Testis (tissue), 3 donors: ENCODE data around the gene PRSS27. TPM values are rescaled to one million over a fixed set of nuclear protein-coding genes. Genes with fewer than 3 reads are reported as not detected.
"Not testable (repeated sequence)": the region's sequence is repeated elsewhere in the genome, so short reads cannot be mapped to it uniquely, and the experiment has no call there.

Source experiments
- DNase-seq: peaks from one replicate; pipeline ENCODE4 v3.0.0-alpha.2; 2019
- H3K27ac ChIP-seq, 2 donors: fragments of 200-600 bp; sonication (generic); one replicate each; pipeline ENCODE4 v1.5.1; 2019
- H3K27me3 ChIP-seq: fragments of 200-600 bp; sonication (generic); one replicate; pipeline ENCODE4 v1.5.1; 2019
- H3K36me3 ChIP-seq: fragments of 200-600 bp; sonication (generic); one replicate; pipeline ENCODE4 v1.5.1; 2017; ENCODE audit warnings: low read depth; ENCODE audit errors: missing control alignments
- H3K4me1 ChIP-seq: fragments of 200-600 bp; sonication (generic); one replicate; pipeline ENCODE4 v1.5.1; 2019
- H3K4me3 ChIP-seq, 2 donors: fragments of 200-600 bp; sonication (generic); one replicate each; pipeline ENCODE4 v1.5.1; 2017 to 2019
- H3K9me3 ChIP-seq: fragments of 200-600 bp; sonication (generic); one replicate; pipeline ENCODE4 v1.5.1; 2017
- POLR2A ChIP-seq: fragments of 450-650 bp; IDR thresholded peaks from one replicate; pipeline ENCODE4 v1.6.1; 2017; ENCODE audit warnings: antibody characterized with exemption, mild to moderate bottlenecking, moderate library complexity
- WGBS, 2 donors: methylation state at CpG; one replicate each; pipeline ENCODE4 v1.1.5; 2018; 5-methylcytosine and 5-hydroxymethylcytosine counted together
- intact Hi-C: fragments of 100-400 bp; cut with DNase I; formaldehyde crosslinking; loops from one replicate; pipeline ENCODE4 v1.15.1; 2023; ENCODE audit warnings: low total_unique reads
- polyA plus RNA-seq: library from polyadenylated mRNA; stranded (reverse); fragments of 350-450 nt; fragmentation: Illumina TruSeq; extraction: RNeasy Lipid Tissue Mini Kit (QIAGEN cat#74804); gene quantifications from one replicate; pipeline ENCODE4 v1.2.3, GENCODE V29; 2014; ENCODE audit warnings: low read depth, low replicate concordance; ENCODE audit not compliant: insufficient read depth
- total RNA-seq, 2 donors: library from RNA; depleted of rRNA; stranded (reverse); fragments of >200 nt; gene quantifications; one replicate each; pipeline ENCODE4 v1.2.3, GENCODE V29; 2016
- TF ChIP-seq, protein P1 (sequence below), 3 experiments: fragments of 450-650 bp in 2 of 3; fragments of 200-600 bp in 1 of 3; sonication (generic) in 1 of 3; IDR thresholded peaks; one replicate each; pipeline ENCODE4 v1.5.1; 2016 to 2019; ENCODE audit warnings: antibody characterized with exemption in 3 of 3, mild to moderate bottlenecking in 2 of 3, moderate library complexity in 1 of 3

Gene PRSS27
- total and polyA plus RNA-seq, 3 donors from 2014 or later, result 4.3 to 6.7 (median 6.4) TPM

DNA sequence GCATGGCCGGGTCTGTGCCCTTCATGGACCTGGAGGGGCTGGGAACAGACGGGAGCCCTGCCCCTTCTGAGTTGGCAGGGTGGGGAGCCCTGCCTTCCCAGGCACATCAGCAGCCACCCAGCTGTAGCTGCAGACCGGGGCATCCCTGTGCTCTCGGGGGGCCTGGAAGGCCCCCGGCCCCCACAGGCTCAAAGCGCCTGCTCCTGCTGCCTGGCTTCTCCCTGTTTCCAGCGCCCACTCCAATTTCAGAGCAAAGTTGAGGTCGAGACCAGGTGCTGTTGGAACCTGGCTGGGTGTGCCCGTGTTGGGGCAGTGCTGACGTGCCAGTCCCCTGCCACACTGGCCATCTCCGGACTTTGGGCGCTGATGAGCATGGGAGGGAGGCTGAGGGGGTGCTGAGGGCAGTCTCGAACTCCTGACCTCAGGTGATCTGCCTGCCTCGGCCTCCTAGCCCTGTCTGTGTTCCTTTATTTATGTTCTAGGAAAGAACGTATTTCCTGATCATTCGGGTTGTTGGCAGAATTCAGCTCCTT, 4.9 kb upstream of the PRSS27 start:
- H3K27ac ChIP-seq, result no peak overlapping the region

DNA sequence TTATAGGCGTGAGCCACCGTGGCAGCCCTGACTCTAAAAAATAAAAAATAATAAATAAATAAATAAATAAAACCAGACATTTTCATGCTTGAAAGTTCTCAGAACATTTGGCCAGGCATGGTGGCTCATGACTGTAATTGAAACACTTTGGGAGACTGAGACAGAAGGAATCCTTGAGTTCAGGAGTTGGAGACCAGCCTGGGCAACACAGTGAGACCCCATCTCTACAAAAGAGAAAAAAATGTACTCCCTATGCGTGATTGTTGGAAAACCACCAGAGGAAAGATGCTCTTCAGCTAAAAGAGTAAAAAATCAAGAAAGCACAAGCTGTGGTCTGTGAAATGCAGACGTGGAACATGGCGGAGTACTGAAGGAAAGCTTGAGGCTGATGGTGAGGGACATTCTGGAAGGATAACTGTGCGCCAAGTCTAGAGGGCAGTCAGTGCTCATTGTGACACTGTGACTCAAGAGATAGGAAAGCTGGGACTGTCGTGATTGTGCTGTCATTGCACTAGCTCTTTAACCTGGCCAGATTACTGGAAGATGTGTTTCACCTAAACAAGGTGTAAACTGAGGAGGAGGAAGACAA, 4.2 kb upstream of the PRSS27 start:
- Histone ChIP-seq H3K4me1 (peaks cover 14% of the 10 kb centered on the region), H3K9me3 (no peaks in the 10 kb centered on the region), H3K36me3 (no peaks in the 10 kb centered on the region), H3K27me3 (no peaks in the 10 kb centered on the region), H3K27ac (no peak overlapping the region), H3K4me3 (no peak overlapping the region)
- WGBS, 2 donors, result 78 to 82% methylated on average over 7 of the region's 7 CpGs
- TF ChIP-seq POLR2A, result no peak
- TF ChIP-seq, protein P1, sequence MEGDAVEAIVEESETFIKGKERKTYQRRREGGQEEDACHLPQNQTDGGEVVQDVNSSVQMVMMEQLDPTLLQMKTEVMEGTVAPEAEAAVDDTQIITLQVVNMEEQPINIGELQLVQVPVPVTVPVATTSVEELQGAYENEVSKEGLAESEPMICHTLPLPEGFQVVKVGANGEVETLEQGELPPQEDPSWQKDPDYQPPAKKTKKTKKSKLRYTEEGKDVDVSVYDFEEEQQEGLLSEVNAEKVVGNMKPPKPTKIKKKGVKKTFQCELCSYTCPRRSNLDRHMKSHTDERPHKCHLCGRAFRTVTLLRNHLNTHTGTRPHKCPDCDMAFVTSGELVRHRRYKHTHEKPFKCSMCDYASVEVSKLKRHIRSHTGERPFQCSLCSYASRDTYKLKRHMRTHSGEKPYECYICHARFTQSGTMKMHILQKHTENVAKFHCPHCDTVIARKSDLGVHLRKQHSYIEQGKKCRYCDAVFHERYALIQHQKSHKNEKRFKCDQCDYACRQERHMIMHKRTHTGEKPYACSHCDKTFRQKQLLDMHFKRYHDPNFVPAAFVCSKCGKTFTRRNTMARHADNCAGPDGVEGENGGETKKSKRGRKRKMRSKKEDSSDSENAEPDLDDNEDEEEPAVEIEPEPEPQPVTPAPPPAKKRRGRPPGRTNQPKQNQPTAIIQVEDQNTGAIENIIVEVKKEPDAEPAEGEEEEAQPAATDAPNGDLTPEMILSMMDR (IDR thresholded peaks at IDR 0.05), result no peak
- intact Hi-C loops, result no loop called here
- no peak for DNase-seq

More for the DNA sequence above, 4.9 kb upstream of the PRSS27 start:
- Histone ChIP-seq H3K27me3 (no peaks in the 10 kb centered on the region), H3K9me3 (no peaks in the 10 kb centered on the region), H3K4me3 (no peak overlapping the region), H3K4me1 (peaks cover 13% of the 10 kb centered on the region), H3K36me3 (no peaks in the 10 kb centered on the region)
- 71 to 72% methylated on average over 6 to 16 of the region's 16 CpGs for WGBS, 2 donors
- no peak for TF ChIP-seq POLR2A
- TF ChIP-seq, protein P1 (IDR thresholded peaks at IDR 0.05), result no peak
- intact Hi-C loops, result no loop called here
- DNase-seq, result no peak

DNA sequence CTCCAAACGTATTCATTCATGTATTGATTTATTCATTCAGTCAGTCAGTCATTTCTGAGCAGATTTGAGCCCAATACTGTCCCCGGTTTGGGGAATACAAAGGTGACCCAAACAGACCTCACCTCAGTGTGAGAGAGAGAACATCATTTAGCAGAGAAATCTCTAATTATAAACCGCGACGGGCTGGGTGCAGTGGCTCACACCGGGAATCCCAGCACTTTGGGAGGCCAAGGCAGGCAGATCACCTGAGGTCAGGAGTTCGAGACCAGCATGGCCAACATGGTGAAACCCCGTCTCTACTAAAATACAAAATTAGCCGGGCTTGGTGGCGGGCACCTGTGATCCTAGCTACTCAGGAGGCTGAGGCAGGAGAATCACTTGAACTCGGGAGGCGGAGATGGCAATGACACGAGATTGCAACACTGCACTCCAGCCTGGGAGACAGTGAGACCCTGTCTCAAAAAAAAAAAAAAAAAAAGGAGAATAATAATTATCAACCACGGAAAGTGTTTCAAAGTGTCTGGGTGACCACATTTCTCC, 1.7 kb upstream of the PRSS27 start:
- Histone ChIP-seq H3K4me1 (peaks cover 16% of the 10 kb centered on the region), H3K27ac (peak overlapping the region in 1 of 2 donors; percentile 84), H3K4me3 (peak overlapping the region; percentile 74 to 77)
- intact Hi-C loops, H3K36me3 ChIP-seq, H3K27me3 ChIP-seq, H3K9me3 ChIP-seq, DNase-seq: not testable (repeated sequence)
- 34 to 36% methylated on average over 14 of the region's 14 CpGs for WGBS, 2 donors

DNA sequence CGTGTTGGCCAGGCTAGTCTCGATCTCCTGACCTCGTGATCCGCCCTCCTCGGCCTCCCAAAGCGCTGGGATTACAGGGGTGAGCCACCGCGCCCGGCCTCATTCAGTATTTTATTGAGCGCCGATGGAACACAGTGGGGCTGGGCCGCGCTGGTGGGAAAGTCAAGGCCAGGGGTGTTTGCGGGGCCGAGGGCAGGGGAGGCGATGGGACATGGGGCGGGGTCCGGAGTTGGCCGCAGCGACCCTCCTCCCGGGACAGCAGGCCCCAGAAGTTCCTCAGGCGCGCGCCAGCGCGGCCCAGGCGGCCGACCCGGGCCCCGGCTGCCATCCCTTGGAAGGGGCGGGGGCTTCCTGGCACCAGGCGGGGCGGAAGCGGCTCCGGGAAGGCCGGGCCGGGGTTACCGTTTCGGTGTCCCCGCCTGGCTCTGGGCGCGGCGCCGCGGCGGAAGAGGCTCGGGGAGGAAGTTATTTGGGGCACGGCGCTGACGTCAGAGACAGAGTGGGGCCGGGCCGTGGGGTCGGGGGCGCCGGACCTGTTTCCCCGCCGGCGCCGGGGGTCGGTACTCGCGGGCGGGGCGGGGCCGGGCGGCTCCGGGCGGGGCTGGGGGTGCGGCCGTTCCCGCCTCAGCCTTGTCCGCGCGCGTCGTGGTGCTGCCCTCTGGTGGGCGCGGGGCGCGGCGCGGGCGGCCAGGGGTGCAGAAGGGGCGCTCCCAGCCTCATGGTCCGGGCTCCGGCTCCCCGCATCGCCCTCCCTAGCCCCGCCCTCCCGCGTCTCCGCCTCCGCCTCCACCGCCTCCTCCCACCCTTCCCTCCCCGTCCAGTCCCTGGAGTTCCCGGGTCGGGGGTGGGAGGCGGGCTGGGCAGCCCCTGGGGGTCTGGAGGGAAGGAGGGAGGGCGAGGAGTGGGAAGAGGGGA, 952 bp upstream of the PRSS27 start:
- DNase-seq, result peak; percentile 80
- no peak for TF ChIP-seq POLR2A
- TF ChIP-seq, protein P1 (IDR thresholded peaks at IDR 0.05), result peak in 2 of 3 experiments; percentile 64 to 77
- WGBS, 2 donors, result 2 to 4% methylated on average over 33 to 56 of the region's 99 CpGs
- Histone ChIP-seq H3K4me3 (peak overlapping the region; percentile 74 to 77), H3K9me3 (no peaks in the 10 kb centered on the region), H3K27ac (peak overlapping the region; percentile 58 to 84), H3K27me3 (no peaks in the 10 kb centered on the region), H3K4me1 (peaks cover 18% of the 10 kb centered on the region), H3K36me3 (no peaks in the 10 kb centered on the region)
- intact Hi-C loops, result no loop called here
